Kidney (tissue), 14 donors: ENCODE data around the gene MYH10. TPM values are rescaled to one million over a fixed set of nuclear protein-coding genes. Genes with fewer than 3 reads are reported as not detected.

ENCODE experiments used
- DNase-seq, 5 donors: peaks; one replicate each; pipeline ENCODE4 v3.0.0-alpha.2; 2013 to 2020
- FAIRE-seq: peaks from 2 replicates; lab custom pipeline; 2012; peaks lifted over from hg19 to GRCh38; lab: Jason Lieb, UNC
- H3K27ac ChIP-seq, 2 donors: one replicate each; pipeline ENCODE4 v1.7.0; 2013; ENCODE audit warnings: low read depth in 2 of 2, low read length in 2 of 2, inconsistent platforms in 1 of 2
- H3K27me3 ChIP-seq: one replicate; pipeline ENCODE4 v1.7.1; 2013; ENCODE audit warnings: low read length, inconsistent platforms; ENCODE audit not compliant: control insufficient read depth, insufficient read depth
- H3K36me3 ChIP-seq, 3 donors: one replicate each; pipeline versions ENCODE4 v1.7.0 to v1.7.1; 2013; ENCODE audit warnings: low read length in 3 of 3, control low read depth in 1 of 3, inconsistent platforms in 1 of 3; ENCODE audit not compliant: insufficient read depth in 3 of 3, control insufficient read depth in 2 of 3
- H3K4me1 ChIP-seq, 3 donors: one replicate each; pipeline versions ENCODE4 v1.7.0 to v1.7.1; 2013; ENCODE audit warnings: low read length in 3 of 3, inconsistent platforms in 1 of 3, low read depth in 1 of 3; ENCODE audit not compliant: control insufficient read depth in 2 of 3, insufficient read depth in 2 of 3
- H3K4me3 ChIP-seq, 3 donors: one replicate each; pipeline versions ENCODE4 v1.7.0 to v1.8.1; 2013; ENCODE audit warnings: low read length in 3 of 3, control low read depth in 1 of 3, inconsistent platforms in 1 of 3
- H3K9ac ChIP-seq, 3 donors: one replicate each; pipeline versions ENCODE4 v1.7.0 to v1.7.1; 2013; ENCODE audit warnings: low read length in 3 of 3, control low read depth in 1 of 3, inconsistent platforms in 1 of 3
- H3K9me3 ChIP-seq, 3 donors: one replicate each; pipeline versions ENCODE4 v1.7.0 to v1.7.1; 2013; ENCODE audit warnings: low read length in 3 of 3, control low read depth in 1 of 3, inconsistent platforms in 1 of 3; ENCODE audit not compliant: control insufficient read depth in 2 of 3, insufficient read depth in 1 of 3
- CTCF ChIP-seq: IDR thresholded peaks from 3 replicates; pipeline ENCODE4 v1.5.1; 2012; ENCODE audit warnings: mild to moderate bottlenecking, moderate library complexity, borderline replicate concordance; ENCODE audit not compliant: insufficient read depth; ENCODE audit errors: extremely low read depth
- intact Hi-C: fragments of 100-400 bp; cut with DNase I; formaldehyde crosslinking; loops from one replicate; pipeline ENCODE4 v1.11.1; 2022
- polyA plus RNA-seq: library from polyadenylated mRNA; stranded (reverse); fragments of 350-450 nt; fragmentation: Illumina TruSeq; extraction: RNeasy Lipid Tissue Mini Kit (QIAGEN cat#74804); gene quantifications from one replicate; pipeline ENCODE4 v1.2.3, GENCODE V29; 2014; ENCODE audit warnings: low read depth, low replicate concordance; ENCODE audit not compliant: insufficient read depth
- total RNA-seq: library from RNA; stranded (reverse); fragmentation: NEBNext Ultra II Directional; extraction: Animal tissue kit (Norgen Biotek cat#: 25700); gene quantifications from one replicate; pipeline ENCODE4 v1.2.1, GENCODE V29; 2021
- donor health status: control.
- donor health status: control.
- donor health status: control.
- donor health status: control.
- donor health status: control.
- donor health status: DM: yes; HTN: yes; CAD: no.
- donor health status: Normal renal cell carcinoma (clear cell type).

Gene MYH10
- total and polyA plus RNA-seq, 2 donors from 2014 or later: 23.6 to 104 TPM

DNA sequence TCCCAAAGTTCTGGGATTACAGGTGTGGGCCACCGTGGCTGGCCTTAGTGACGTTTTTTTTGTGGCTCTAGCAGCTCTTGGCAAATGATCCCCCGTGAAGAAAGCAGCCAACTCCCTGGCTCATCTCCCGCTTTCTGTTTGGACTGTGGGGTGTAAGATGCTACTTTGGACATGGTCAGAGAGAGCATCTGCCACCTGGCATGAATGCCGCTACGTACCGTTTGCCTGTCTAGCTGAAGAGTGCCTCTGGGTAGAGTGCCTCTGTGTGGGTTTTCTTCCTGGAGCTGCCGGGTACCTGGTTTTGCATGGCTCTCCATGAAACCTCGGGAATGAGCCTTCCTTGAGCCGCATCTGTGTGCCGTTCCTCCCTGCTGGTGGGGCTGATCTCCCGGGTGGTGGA lies 160.6 kb downstream of the MYH10 start:
- DNase-seq: no peak
- H3K9me3 ChIP-seq: no peaks in the 10 kb centered on the region
- FAIRE-seq: no peak
- peaks cover 0 to 12% (median 8%) of the 10 kb centered on the region in 3 donors for H3K4me1 ChIP-seq
- no peaks in the 10 kb centered on the region for H3K27me3 ChIP-seq
- H3K4me3 ChIP-seq: no peak overlapping the region
- TF ChIP-seq CTCF: no peak
- no peak overlapping the region for H3K9ac ChIP-seq
- peaks cover 2 to 45% (median 13%) of the 10 kb centered on the region in 3 donors for H3K36me3 ChIP-seq
- H3K27ac ChIP-seq: no peak overlapping the region
- intact Hi-C loops: no loop called here

DNA sequence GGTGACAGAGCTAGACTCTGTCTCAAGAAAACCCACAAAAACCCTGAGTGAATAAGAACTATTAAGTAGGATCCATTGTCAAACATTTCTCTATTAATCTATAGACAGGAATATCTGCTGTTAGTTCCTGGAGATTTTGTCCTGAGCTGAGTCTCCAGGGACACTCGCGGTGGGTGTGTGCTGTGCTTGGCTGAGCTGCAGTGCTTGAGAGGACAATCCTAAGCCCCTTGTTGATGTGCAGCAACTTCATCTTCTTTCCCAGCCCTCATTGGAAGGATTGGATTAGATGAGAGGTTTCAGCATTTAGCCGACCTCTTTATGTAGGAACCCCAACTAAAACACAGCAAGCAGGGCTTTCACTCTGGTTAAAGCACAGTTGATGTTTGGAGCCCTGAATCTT lies 161.5 kb downstream of the MYH10 start:
- peaks cover 0 to 12% (median 10%) of the 10 kb centered on the region in 3 donors for H3K4me1 ChIP-seq
- intact Hi-C loops: no loop called here
- TF ChIP-seq CTCF: no peak
- FAIRE-seq (no peak), DNase-seq (no peak)
- H3K27me3 ChIP-seq: no peaks in the 10 kb centered on the region
- no peaks in the 10 kb centered on the region for H3K9me3 ChIP-seq
- H3K36me3 ChIP-seq: peaks cover 2 to 37% (median 8%) of the 10 kb centered on the region in 3 donors
- no peak overlapping the region for H3K4me3 ChIP-seq
- no peak overlapping the region for H3K27ac ChIP-seq
- no peak overlapping the region for H3K9ac ChIP-seq

- no peak overlapping the region for H3K4me3 ChIP-seq
- no peak overlapping the region for H3K9ac ChIP-seq
- no peak for FAIRE-seq
- H3K36me3 ChIP-seq: peaks cover 2 to 35% (median 8%) of the 10 kb centered on the region in 3 donors
- H3K9me3 ChIP-seq: no peaks in the 10 kb centered on the region
- no peaks in the 10 kb centered on the region for H3K27me3 ChIP-seq
- H3K27ac ChIP-seq: no peak overlapping the region
- H3K4me1 ChIP-seq: peaks cover 0 to 12% (median 10%) of the 10 kb centered on the region in 3 donors
- no peak for TF ChIP-seq CTCF
- intact Hi-C loops: no loop called here
- DNase-seq: peak in 1 of 5 donors; percentile 35
These were observed 162.4 kb downstream of the MYH10 start for GRCh38 chr17:8468127-8468526.

DNA sequence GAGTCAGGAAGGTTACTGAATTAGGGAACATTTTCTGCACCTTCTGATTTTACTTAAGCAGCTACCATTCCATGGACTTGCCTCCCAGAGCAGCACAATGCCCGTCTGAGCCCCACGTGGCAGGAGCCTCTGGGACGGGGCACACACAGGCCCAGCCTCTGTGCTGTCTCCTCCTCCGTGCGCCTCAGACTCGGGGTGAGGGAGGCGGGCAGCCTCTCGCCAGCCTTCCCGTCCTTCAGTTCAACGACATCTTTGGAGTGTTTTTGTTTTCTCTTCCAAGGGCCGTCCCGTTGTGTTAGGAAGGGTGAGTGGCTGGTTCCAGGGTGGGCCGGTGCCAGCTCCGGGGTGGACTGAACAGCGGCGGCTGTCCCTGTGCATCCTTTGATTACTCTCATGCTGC lies 163.0 kb downstream of the MYH10 start:
- Histone ChIP-seq H3K27me3 (no peaks in the 10 kb centered on the region), H3K4me3 (no peak overlapping the region), H3K4me1 (peaks cover 0 to 12% (median 10%) of the 10 kb centered on the region in 3 donors), H3K36me3 (peaks cover 2 to 35% (median 12%) of the 10 kb centered on the region in 3 donors), H3K9ac (no peak overlapping the region), H3K9me3 (no peaks in the 10 kb centered on the region), H3K27ac (no peak overlapping the region)
- DNase-seq: no peak
- TF ChIP-seq CTCF: no peak
- intact Hi-C loops: no loop called here
- FAIRE-seq: no peak
